Dendritic cell treated with granulocyte-macrophage colony-stimulating factor and Interleukin-4, amounts not matched to agents 40 ng/mL and 50 ng/mL, for 4 days (primary cell): ENCODE results near the gene KDM4C.

Source experiments
- H3K27ac Mint-ChIP-seq: one replicate; pipeline ENCODE4 v1.8.0; 2022; ENCODE audit warnings: mild to moderate bottlenecking, mixed read lengths
- H3K27me3 Mint-ChIP-seq: one replicate; pipeline ENCODE4 v1.8.0; 2022; ENCODE audit warnings: mild to moderate bottlenecking, mixed read lengths
- H3K36me3 Mint-ChIP-seq: one replicate; pipeline ENCODE4 v1.8.0; 2022; ENCODE audit warnings: low read depth, mixed read lengths
- H3K4me1 Mint-ChIP-seq: one replicate; pipeline ENCODE4 v1.8.0; 2022; ENCODE audit warnings: low read depth, mixed read lengths
- H3K4me3 Mint-ChIP-seq: one replicate; pipeline ENCODE4 v1.8.0; 2022; ENCODE audit warnings: mild to moderate bottlenecking, moderate library complexity, mixed read lengths
- H3K9me3 Mint-ChIP-seq: one replicate; pipeline ENCODE4 v1.8.0; 2022; ENCODE audit warnings: mixed read lengths
- intact Hi-C: fragments of 100-400 bp; cut with micrococcal nuclease; formaldehyde crosslinking; loops from one replicate; pipeline ENCODE4 v1.15.0; 2022

Gene KDM4C

GRCh38 chr9:6899274-6899673 lies 141.5 kb downstream of the KDM4C start:
- H3K36me3 Mint-ChIP-seq = peaks cover 45% of the 10 kb centered on the region
- H3K4me1 Mint-ChIP-seq = peaks cover 10% of the 10 kb centered on the region
- H3K9me3 Mint-ChIP-seq = no peaks in the 10 kb centered on the region
- no peaks in the 10 kb centered on the region for H3K27me3 Mint-ChIP-seq
- no peak overlapping the region for H3K4me3 Mint-ChIP-seq
- no peak overlapping the region for H3K27ac Mint-ChIP-seq
- intact Hi-C loops = no loop called here

- H3K4me1 Mint-ChIP-seq = peaks cover 10% of the 10 kb centered on the region
- no peak overlapping the region for H3K27ac Mint-ChIP-seq
- no peak overlapping the region for H3K4me3 Mint-ChIP-seq
- peaks cover 44% of the 10 kb centered on the region for H3K36me3 Mint-ChIP-seq
- intact Hi-C loops = no loop called here
- no peaks in the 10 kb centered on the region for H3K9me3 Mint-ChIP-seq
- no peaks in the 10 kb centered on the region for H3K27me3 Mint-ChIP-seq
These were observed 142.7 kb downstream of the KDM4C start for GRCh38 chr9:6900440-6900883.

GRCh38 chr9:6901180-6901579 lies 143.4 kb downstream of the KDM4C start:
- H3K4me3 Mint-ChIP-seq = no peak overlapping the region
- H3K27ac Mint-ChIP-seq = no peak overlapping the region
- H3K36me3 Mint-ChIP-seq = peaks cover 50% of the 10 kb centered on the region
- intact Hi-C loops = no loop called here
- no peaks in the 10 kb centered on the region for H3K9me3 Mint-ChIP-seq
- no peaks in the 10 kb centered on the region for H3K27me3 Mint-ChIP-seq
- H3K4me1 Mint-ChIP-seq = peaks cover 10% of the 10 kb centered on the region

- intact Hi-C loops = no loop called here
- Mint-ChIP-seq H3K4me1 (peaks cover 10% of the 10 kb centered on the region), H3K9me3 (no peaks in the 10 kb centered on the region), H3K27me3 (no peaks in the 10 kb centered on the region), H3K4me3 (no peak overlapping the region), H3K27ac (peak overlapping the region; percentile 35), H3K36me3 (peaks cover 41% of the 10 kb centered on the region)
These were observed 144.7 kb downstream of the KDM4C start for GRCh38 chr9:6902423-6902822.

GRCh38 chr9:6904371-6904770 lies 146.6 kb downstream of the KDM4C start:
- H3K27ac Mint-ChIP-seq = no peak overlapping the region
- no peaks in the 10 kb centered on the region for H3K27me3 Mint-ChIP-seq
- intact Hi-C loops = no loop called here
- no peak overlapping the region for H3K4me3 Mint-ChIP-seq
- peaks cover 10% of the 10 kb centered on the region for H3K4me1 Mint-ChIP-seq
- peaks cover 33% of the 10 kb centered on the region for H3K36me3 Mint-ChIP-seq
- no peaks in the 10 kb centered on the region for H3K9me3 Mint-ChIP-seq

GRCh38 chr9:6905850-6906375 lies 148.1 kb downstream of the KDM4C start:
- H3K27me3 Mint-ChIP-seq = no peaks in the 10 kb centered on the region
- H3K4me3 Mint-ChIP-seq = no peak overlapping the region
- intact Hi-C loops = no loop called here
- peaks cover 10% of the 10 kb centered on the region for H3K4me1 Mint-ChIP-seq
- H3K9me3 Mint-ChIP-seq = no peaks in the 10 kb centered on the region
- H3K27ac Mint-ChIP-seq = no peak overlapping the region
- H3K36me3 Mint-ChIP-seq = peaks cover 22% of the 10 kb centered on the region

- no peak overlapping the region for H3K27ac Mint-ChIP-seq
- H3K9me3 Mint-ChIP-seq = no peaks in the 10 kb centered on the region
- H3K27me3 Mint-ChIP-seq = no peaks in the 10 kb centered on the region
- peaks cover 16% of the 10 kb centered on the region for H3K36me3 Mint-ChIP-seq
- intact Hi-C loops = no loop called here
- H3K4me1 Mint-ChIP-seq = peaks cover 12% of the 10 kb centered on the region
- no peak overlapping the region for H3K4me3 Mint-ChIP-seq
These were observed 150.1 kb downstream of the KDM4C start for GRCh38 chr9:6907772-6908381.

- Mint-ChIP-seq H3K4me3 (no peak overlapping the region), H3K4me1 (peaks cover 12% of the 10 kb centered on the region), H3K27me3 (no peaks in the 10 kb centered on the region), H3K36me3 (peaks cover 12% of the 10 kb centered on the region), H3K27ac (no peak overlapping the region), H3K9me3 (no peaks in the 10 kb centered on the region)
- intact Hi-C loops = no loop called here
These were observed 151.4 kb downstream of the KDM4C start for GRCh38 chr9:6909181-6909580.

GRCh38 chr9:6910032-6910431 lies 152.3 kb downstream of the KDM4C start:
- no peaks in the 10 kb centered on the region for H3K27me3 Mint-ChIP-seq
- H3K4me1 Mint-ChIP-seq = peaks cover 12% of the 10 kb centered on the region
- intact Hi-C loops = no loop called here
- H3K36me3 Mint-ChIP-seq = peaks cover 6% of the 10 kb centered on the region
- no peak overlapping the region for H3K4me3 Mint-ChIP-seq
- H3K9me3 Mint-ChIP-seq = no peaks in the 10 kb centered on the region
- H3K27ac Mint-ChIP-seq = no peak overlapping the region

GRCh38 chr9:6910497-6910896 lies 152.7 kb downstream of the KDM4C start:
- intact Hi-C loops = no loop called here
- no peak overlapping the region for H3K27ac Mint-ChIP-seq
- H3K36me3 Mint-ChIP-seq = peaks cover 6% of the 10 kb centered on the region
- peaks cover 12% of the 10 kb centered on the region for H3K4me1 Mint-ChIP-seq
- H3K4me3 Mint-ChIP-seq = no peak overlapping the region
- H3K9me3 Mint-ChIP-seq = no peaks in the 10 kb centered on the region
- H3K27me3 Mint-ChIP-seq = no peaks in the 10 kb centered on the region

- intact Hi-C loops = no loop called here
- no peaks in the 10 kb centered on the region for H3K27me3 Mint-ChIP-seq
- peaks cover 12% of the 10 kb centered on the region for H3K4me1 Mint-ChIP-seq
- peaks cover 7% of the 10 kb centered on the region for H3K36me3 Mint-ChIP-seq
- no peaks in the 10 kb centered on the region for H3K9me3 Mint-ChIP-seq
- H3K4me3 Mint-ChIP-seq = no peak overlapping the region
- no peak overlapping the region for H3K27ac Mint-ChIP-seq
These were observed 154.3 kb downstream of the KDM4C start for GRCh38 chr9:6911901-6912638.

- H3K4me3 Mint-ChIP-seq = no peak overlapping the region
- H3K36me3 Mint-ChIP-seq = peaks cover 7% of the 10 kb centered on the region
- no peak overlapping the region for H3K27ac Mint-ChIP-seq
These were observed 157.9 kb downstream of the KDM4C start for GRCh38 chr9:6915635-6916034.

GRCh38 chr9:6917162-6917561 lies 159.4 kb downstream of the KDM4C start:
- H3K27ac Mint-ChIP-seq = no peak overlapping the region
- H3K4me3 Mint-ChIP-seq = no peak overlapping the region
- H3K9me3 Mint-ChIP-seq = no peaks in the 10 kb centered on the region
- intact Hi-C loops = no loop called here
- peaks cover 20% of the 10 kb centered on the region for H3K36me3 Mint-ChIP-seq
- H3K4me1 Mint-ChIP-seq = peaks cover 31% of the 10 kb centered on the region
- no peaks in the 10 kb centered on the region for H3K27me3 Mint-ChIP-seq

More at GRCh38 chr9:6915635-6916034, 157.9 kb downstream of the KDM4C start:
- Mint-ChIP-seq H3K4me1 (peaks cover 23% of the 10 kb centered on the region), H3K27me3 (no peaks in the 10 kb centered on the region), H3K9me3 (no peaks in the 10 kb centered on the region)
- intact Hi-C loops = no loop called here

GRCh38 chr9:6920041-6920440 lies 162.3 kb downstream of the KDM4C start:
- Mint-ChIP-seq H3K9me3 (no peaks in the 10 kb centered on the region), H3K27me3 (no peaks in the 10 kb centered on the region), H3K36me3 (peaks cover 32% of the 10 kb centered on the region), H3K4me3 (no peak overlapping the region), H3K27ac (no peak overlapping the region), H3K4me1 (peaks cover 38% of the 10 kb centered on the region)
- intact Hi-C loops = no loop called here
